ENCODE measurements around the gene STAB2. TPM values are rescaled to one million over a fixed set of nuclear protein-coding genes. Genes with fewer than 3 reads are reported as not detected.

The STAB2 gene
- total RNA-seq, 4 donors from 2014 or later = 0.27 to 0.81 TPM; not detected in 2

- WGBS, 2 donors (ENCODE audit: low coverage in 1 of 2) = 50 to 56% methylated on average over 1 of the region's 1 CpG
- ATAC-seq = no peak
- TF ChIP-seq POLR2A (IDR thresholded peaks at IDR 0.05) = no peak
- TF ChIP-seq CTCF (IDR thresholded peaks at IDR 0.05) = no peak
- no peak for TF ChIP-seq EP300 (IDR thresholded peaks at IDR 0.05)
- TF ChIP-seq POLR2AphosphoS5 (IDR thresholded peaks at IDR 0.05) = no peak
- H3K4me1 ChIP-seq = no peaks in the 10 kb centered on the region
- no peaks in the 10 kb centered on the region for H3K36me3 ChIP-seq
- no peak overlapping the region for H3K27ac ChIP-seq
- H3K27me3 ChIP-seq = no peaks in the 10 kb centered on the region
- no peak overlapping the region for H3K4me3 ChIP-seq
- H3K9me3 ChIP-seq = peaks cover 0 to 9% (median 0%) of the 10 kb centered on the region in 3 donors
Measured at GRCh38 chr12:103729499-103729898, 142.4 kb downstream of the STAB2 start.

- H3K27ac ChIP-seq = no peak overlapping the region
- no peaks in the 10 kb centered on the region for H3K4me1 ChIP-seq
- TF ChIP-seq CTCF (IDR thresholded peaks at IDR 0.05) (no peak), POLR2AphosphoS5 (IDR thresholded peaks at IDR 0.05) (no peak), POLR2A (IDR thresholded peaks at IDR 0.05) (no peak), EP300 (IDR thresholded peaks at IDR 0.05) (no peak)
- no peaks in the 10 kb centered on the region for H3K36me3 ChIP-seq
- no peak overlapping the region for H3K4me3 ChIP-seq
- 86 to 100% methylated on average over 1 of the region's 1 CpG for WGBS, 2 donors (ENCODE audit: low coverage in 1 of 2)
- no peak for ATAC-seq
- no peaks in the 10 kb centered on the region for H3K27me3 ChIP-seq
- peaks cover 0 to 9% (median 0%) of the 10 kb centered on the region in 3 donors for H3K9me3 ChIP-seq
Measured at GRCh38 chr12:103731539-103731938, 144.5 kb downstream of the STAB2 start.

GRCh38 chr12:103734863-103735262 is 147.8 kb downstream of the STAB2 start:
- TF ChIP-seq CTCF (IDR thresholded peaks at IDR 0.05) = no peak
- TF ChIP-seq POLR2AphosphoS5 (IDR thresholded peaks at IDR 0.05) = no peak
- TF ChIP-seq EP300 (IDR thresholded peaks at IDR 0.05) = no peak
- no peak for TF ChIP-seq POLR2A (IDR thresholded peaks at IDR 0.05)
- H3K36me3 ChIP-seq = no peaks in the 10 kb centered on the region
- no peaks in the 10 kb centered on the region for H3K27me3 ChIP-seq
- no peaks in the 10 kb centered on the region for H3K4me1 ChIP-seq
- peaks cover 0 to 9% (median 0%) of the 10 kb centered on the region in 3 donors for H3K9me3 ChIP-seq
- ATAC-seq = no peak
- WGBS, 2 donors (ENCODE audit: low coverage in 1 of 2) = 85 to 100% methylated on average over 1 to 2 of the region's 2 CpGs
- H3K27ac ChIP-seq = no peak overlapping the region
- H3K4me3 ChIP-seq = no peak overlapping the region

GRCh38 chr12:103735291-103735690 is 148.2 kb downstream of the STAB2 start:
- WGBS, 2 donors (ENCODE audit: low coverage in 1 of 2) = 85 to 94% methylated on average over 5 to 8 of the region's 8 CpGs
- H3K27me3 ChIP-seq = no peaks in the 10 kb centered on the region
- no peak for ATAC-seq

More at GRCh38 chr12:103735291-103735690, 148.2 kb downstream of the STAB2 start:
- H3K4me3 ChIP-seq = no peak overlapping the region
- peaks cover 0 to 9% (median 0%) of the 10 kb centered on the region in 3 donors for H3K9me3 ChIP-seq
- H3K27ac ChIP-seq = no peak overlapping the region
- H3K36me3 ChIP-seq = no peaks in the 10 kb centered on the region
- H3K4me1 ChIP-seq = no peaks in the 10 kb centered on the region
- TF ChIP-seq POLR2A (IDR thresholded peaks at IDR 0.05) (no peak), EP300 (IDR thresholded peaks at IDR 0.05) (no peak), CTCF (IDR thresholded peaks at IDR 0.05) (no peak), POLR2AphosphoS5 (IDR thresholded peaks at IDR 0.05) (no peak)

Data from gastroesophageal sphincter (tissue), 4 donors.